GM13976 (cell line): ENCODE measurements around the gene QRSL1.
A peak's percentile ranks its signal among the peaks of the same experiment; 100 is the strongest.
"Not testable (repeated sequence)": the region's sequence is repeated elsewhere in the genome, so short reads cannot be mapped to it uniquely, and the experiment has no call there.

Experiments
- DNase-seq: peaks from one replicate; pipeline ENCODE4 v3.0.0; 2012; ENCODE audit warnings: low spot score
- in situ Hi-C: fragments of 300-500 bp; cut with MboI; formaldehyde crosslinking; loops from one replicate; pipeline ENCODE4 v1.12.0; 2022; ENCODE audit warnings: low sequenced_read_pairs, mixed read lengths, inconsistent platforms; ENCODE audit not compliant: unreplicated experiment
- TF ChIP-seq, protein P1 (sequence below): IDR thresholded peaks from 2 replicates; pipeline ENCODE4 v1.5.1; 2012; ENCODE audit warnings: borderline replicate concordance, mild to moderate bottlenecking; ENCODE audit not compliant: insufficient read depth; ENCODE audit errors: extremely low read depth, missing control alignments, control extremely low read depth

The QRSL1 gene, protein sequence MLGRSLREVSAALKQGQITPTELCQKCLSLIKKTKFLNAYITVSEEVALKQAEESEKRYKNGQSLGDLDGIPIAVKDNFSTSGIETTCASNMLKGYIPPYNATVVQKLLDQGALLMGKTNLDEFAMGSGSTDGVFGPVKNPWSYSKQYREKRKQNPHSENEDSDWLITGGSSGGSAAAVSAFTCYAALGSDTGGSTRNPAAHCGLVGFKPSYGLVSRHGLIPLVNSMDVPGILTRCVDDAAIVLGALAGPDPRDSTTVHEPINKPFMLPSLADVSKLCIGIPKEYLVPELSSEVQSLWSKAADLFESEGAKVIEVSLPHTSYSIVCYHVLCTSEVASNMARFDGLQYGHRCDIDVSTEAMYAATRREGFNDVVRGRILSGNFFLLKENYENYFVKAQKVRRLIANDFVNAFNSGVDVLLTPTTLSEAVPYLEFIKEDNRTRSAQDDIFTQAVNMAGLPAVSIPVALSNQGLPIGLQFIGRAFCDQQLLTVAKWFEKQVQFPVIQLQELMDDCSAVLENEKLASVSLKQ

DNA sequence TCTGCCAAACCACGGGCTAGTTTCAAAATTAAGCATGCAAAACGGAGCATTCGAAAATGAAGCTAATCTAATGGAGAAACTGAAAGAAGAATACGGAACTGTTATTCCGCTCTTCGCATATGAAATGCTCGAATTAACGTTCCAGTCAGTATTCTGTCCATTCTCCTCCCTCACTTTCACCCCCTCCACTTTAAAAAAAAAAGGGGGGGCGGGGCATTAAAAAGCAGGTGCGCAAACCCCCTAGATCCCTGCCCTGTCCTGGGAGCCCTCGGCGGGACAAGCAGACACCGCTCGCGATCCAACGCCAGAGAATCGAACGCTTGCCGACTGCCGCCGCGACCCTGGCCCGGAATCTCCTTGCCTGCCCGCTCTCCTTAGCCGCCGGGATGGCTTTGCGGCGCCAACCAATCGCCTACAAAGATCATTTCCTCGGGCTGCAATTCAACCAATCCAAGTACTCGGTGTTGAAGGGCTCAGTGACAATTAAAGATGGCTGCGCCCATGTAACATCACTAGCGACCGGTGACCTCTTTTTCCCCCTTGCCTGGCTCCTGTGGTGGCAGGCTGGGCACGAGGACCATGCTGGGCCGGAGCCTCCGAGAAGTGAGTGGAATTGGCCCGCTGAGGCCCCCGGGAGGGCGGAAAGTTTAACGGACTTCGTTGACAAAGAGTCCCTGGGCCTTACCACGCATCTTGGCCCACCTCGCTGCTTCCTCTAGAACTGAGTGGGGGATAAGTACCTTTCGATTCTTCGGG, at the start of gene QRSL1, which contains the start of gene RTN4IP1:
QRSL1 (plus strand) TSS at position 476 of the 756 bp plus-strand sequence; CDS start at position 580, 104 bp downstream.
RTN4IP1 (minus strand) TSS at position 396 of the 756 bp plus-strand sequence. CDS start 477 bp downstream, outside the sequence.
- in situ Hi-C loops = no loop called here
- peak; percentile 95 for DNase-seq
- TF ChIP-seq, protein P1, sequence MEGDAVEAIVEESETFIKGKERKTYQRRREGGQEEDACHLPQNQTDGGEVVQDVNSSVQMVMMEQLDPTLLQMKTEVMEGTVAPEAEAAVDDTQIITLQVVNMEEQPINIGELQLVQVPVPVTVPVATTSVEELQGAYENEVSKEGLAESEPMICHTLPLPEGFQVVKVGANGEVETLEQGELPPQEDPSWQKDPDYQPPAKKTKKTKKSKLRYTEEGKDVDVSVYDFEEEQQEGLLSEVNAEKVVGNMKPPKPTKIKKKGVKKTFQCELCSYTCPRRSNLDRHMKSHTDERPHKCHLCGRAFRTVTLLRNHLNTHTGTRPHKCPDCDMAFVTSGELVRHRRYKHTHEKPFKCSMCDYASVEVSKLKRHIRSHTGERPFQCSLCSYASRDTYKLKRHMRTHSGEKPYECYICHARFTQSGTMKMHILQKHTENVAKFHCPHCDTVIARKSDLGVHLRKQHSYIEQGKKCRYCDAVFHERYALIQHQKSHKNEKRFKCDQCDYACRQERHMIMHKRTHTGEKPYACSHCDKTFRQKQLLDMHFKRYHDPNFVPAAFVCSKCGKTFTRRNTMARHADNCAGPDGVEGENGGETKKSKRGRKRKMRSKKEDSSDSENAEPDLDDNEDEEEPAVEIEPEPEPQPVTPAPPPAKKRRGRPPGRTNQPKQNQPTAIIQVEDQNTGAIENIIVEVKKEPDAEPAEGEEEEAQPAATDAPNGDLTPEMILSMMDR = no peak

DNA sequence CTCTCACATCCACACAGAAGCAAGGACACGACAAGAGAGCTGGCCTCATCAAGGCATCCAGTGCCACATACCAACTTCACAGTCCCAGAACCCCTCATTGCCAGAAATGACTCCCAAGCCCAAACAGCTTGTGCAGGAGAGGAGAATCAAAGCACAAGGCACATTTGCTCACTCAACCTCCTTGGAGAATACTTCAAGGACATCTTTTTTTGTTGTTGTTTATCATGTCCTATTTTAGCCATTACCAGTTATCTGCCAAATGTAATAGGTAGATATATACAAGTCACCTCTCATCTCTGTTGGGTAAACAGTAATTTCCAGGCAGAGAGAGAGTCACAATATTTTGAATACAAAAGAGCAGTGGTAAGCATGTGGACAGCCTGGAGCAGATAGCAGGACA, 47.9 kb upstream of the QRSL1 start:
- TF ChIP-seq, protein P1 = no peak
- in situ Hi-C loops = no loop called here
- no peak for DNase-seq

DNA sequence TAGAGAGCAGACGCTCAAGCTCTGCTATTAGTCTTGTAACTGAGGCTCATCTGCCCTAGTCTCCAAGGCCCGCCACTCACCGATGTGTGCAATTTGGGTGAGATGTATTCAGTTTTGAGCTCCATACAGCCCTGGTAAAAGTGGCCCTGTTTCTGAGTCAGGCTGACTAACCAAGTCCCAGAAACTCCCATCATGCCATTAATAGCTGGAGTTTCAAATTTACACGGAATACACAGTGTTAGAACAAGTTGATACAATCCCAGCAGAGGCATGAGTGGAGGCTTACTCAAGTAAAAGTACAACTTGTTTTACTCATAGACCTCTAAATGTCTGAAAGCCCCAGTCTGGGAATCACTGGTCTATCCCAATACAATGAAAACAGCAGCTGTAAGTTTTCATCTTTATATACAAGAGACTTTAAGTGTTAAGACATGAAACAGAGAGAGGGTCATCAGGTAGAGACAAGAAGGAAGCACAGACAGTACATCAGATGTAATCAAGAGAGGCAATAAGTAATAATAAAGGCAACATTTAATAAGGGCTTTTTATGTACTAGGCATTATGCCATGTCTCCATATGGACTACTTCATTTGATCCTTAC, 42.5 kb upstream of the QRSL1 start:
- no peak for DNase-seq
- in situ Hi-C loops = no loop called here

DNA sequence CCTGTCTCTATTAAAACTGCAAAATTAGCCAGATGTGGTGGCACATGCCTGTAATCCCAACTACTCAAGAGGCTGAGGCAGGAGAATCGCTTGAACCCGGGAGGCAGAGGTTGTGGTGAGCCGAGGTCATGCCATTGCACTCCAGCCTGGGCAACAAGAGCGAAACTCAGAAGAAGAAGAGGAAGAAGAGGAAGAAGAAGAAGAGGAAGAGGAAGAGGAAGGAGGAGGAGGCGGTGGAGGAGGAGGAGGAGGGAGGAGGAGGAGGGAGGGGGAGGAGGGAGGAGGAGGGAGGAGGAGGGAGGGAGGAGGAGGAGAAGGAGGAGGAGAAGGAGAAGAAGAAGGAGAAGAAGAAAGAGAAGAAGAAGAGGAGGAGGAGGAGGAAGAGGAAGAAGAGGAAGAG, 40.4 kb upstream of the QRSL1 start:
- DNase-seq, in situ Hi-C loops: not testable (repeated sequence)

More for the DNA sequence above, 42.5 kb upstream of the QRSL1 start:
- TF ChIP-seq, protein P1 = no peak

DNA sequence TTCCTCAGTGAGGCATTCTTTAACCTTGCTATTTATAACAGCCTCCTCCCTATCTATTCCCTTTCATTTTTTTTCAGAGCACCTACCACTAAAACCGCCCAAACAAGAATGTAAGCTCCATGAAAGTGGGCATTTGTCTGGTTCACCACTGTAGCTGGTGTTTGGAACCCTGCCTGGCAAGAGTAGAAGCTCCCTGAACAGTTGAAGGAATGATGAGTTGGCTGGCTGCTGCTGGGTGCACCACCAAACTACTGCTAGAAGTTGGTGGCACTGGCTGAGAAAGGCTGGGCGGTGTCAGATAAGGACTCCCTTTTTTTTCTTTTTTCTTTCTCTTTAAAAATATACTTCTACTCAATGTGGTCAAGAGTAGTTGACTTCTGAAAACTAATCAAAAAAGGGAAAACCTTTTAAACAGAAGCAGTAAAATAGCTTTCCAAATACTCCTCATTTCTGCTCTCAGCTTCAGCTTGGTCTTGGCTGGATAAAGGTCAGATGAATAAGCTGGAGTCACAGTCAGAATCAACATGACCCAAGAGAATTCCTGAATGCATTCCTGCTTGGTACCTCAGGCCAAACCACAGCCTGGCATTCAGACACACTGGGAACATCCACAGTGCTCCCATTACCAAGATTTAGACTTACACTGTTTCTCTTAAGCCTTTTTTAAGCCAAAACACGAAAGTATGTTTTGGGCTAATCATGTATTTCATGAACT, 38.1 kb upstream of the QRSL1 start:
- no peak for DNase-seq
- TF ChIP-seq, protein P1 = no peak

DNA sequence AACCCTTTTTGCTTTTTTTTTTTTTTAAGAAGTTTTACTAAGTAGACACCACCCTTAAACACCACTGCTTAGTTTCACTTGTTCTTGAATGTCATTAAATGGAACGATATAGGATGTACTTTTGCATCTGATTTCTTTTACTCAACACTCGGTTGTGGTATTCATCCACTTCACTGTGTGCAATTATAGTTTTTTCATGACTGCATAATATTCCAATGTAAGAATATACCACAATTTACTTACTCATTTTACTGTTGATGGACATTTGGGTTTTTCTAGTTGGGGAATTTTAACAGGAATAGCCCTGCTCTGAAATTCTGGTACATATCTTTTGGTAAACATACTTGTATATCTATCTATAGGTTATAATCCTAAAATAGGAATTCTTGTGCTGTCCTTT, 29.9 kb upstream of the QRSL1 start:
- TF ChIP-seq, protein P1 = no peak
- in situ Hi-C loops = no loop called here
- no peak for DNase-seq

More for the DNA sequence above, 38.1 kb upstream of the QRSL1 start:
- in situ Hi-C loops = no loop called here
